MM.1S (cell line): Measurements from ENCODE around the gene NR1I3.

ENCODE experiments used
- CTCF ChIP-seq: fragments of 300-600 bp; sonication (generic); IDR thresholded peaks from 2 replicates; pipeline ENCODE4 v1.5.1; 2016; ENCODE audit warnings: antibody characterized with exemption, low read length, mixed read lengths
- EZH2 ChIP-seq: fragments of 300-600 bp; sonication (generic); optimal IDR thresholded peaks from 2 replicates; pipeline ENCODE3; 2017; ENCODE audit warnings: low read depth, mild to moderate bottlenecking, antibody characterized with exemption, low read length, mixed read lengths
- EZH2phosphoT487 ChIP-seq: fragments of 300-600 bp; sonication (generic); IDR thresholded peaks from 2 replicates; pipeline ENCODE4 v1.6.1; 2018; ENCODE audit warnings: antibody characterized with exemption, low read length

GRCh38 chr1:161225178-161225533, 12.8 kb downstream of the NR1I3 start:
- TF ChIP-seq CTCF, result no peak
- no peak for TF ChIP-seq EZH2
- no peak for TF ChIP-seq EZH2phosphoT487
